ENCODE measurements around the gene AFAP1.

- TF ChIP-seq YY1 (IDR thresholded peaks at IDR 0.05; ENCODE audit: insufficient read depth, insufficient read length) = no peak
- no peak for TF ChIP-seq SUZ12 (IDR thresholded peaks at IDR 0.05; ENCODE audit: extremely low read depth, insufficient read depth, insufficient read length)
- no peak for TF ChIP-seq ZNF274 (IDR thresholded peaks at IDR 0.05; ENCODE audit: low read depth, low read length)
Measured at GRCh38 chr4:7801001-7801400, 138.7 kb downstream of the AFAP1 start.
